GM13977 (cell line): Measurements from ENCODE around the gene NSMF.

Experiments
- DNase-seq: peaks from one replicate; pipeline ENCODE4 v3.0.0; 2012; ENCODE audit warnings: low spot score
- CTCF ChIP-seq: IDR thresholded peaks from 2 replicates; pipeline ENCODE4 v1.5.1; 2012; ENCODE audit warnings: mild to moderate bottlenecking, control low read depth; ENCODE audit not compliant: insufficient read depth; ENCODE audit errors: extremely low read depth, missing control alignments
- in situ Hi-C: fragments of 300-500 bp; cut with MboI; formaldehyde crosslinking; loops from one replicate; pipeline ENCODE4 v1.12.0; 2022; ENCODE audit warnings: low sequenced_read_pairs, low pct_unique_long_range_greater_than_20kb, mixed read lengths, inconsistent platforms; ENCODE audit not compliant: unreplicated experiment

NSMF gene

GRCh38 chr9:137479892-137480685 is 21.0 kb upstream of the NSMF start:
- in situ Hi-C loops, result no loop called here
- no peak for DNase-seq
- no peak for TF ChIP-seq CTCF

GRCh38 chr9:137478962-137479861 is 20.1 kb upstream of the NSMF start:
- TF ChIP-seq CTCF, result no peak
- DNase-seq, result no peak
- in situ Hi-C loops, result no loop called here

GRCh38 chr9:137478613-137478961 is 19.5 kb upstream of the NSMF start:
- TF ChIP-seq CTCF, result no peak
- in situ Hi-C loops, result no loop called here
- DNase-seq, result no peak

GRCh38 chr9:137477778-137478612 is 18.9 kb upstream of the NSMF start:
- TF ChIP-seq CTCF, result no peak
- no peak for DNase-seq
- in situ Hi-C loops, result no loop called here

GRCh38 chr9:137476856-137477255 is 17.7 kb upstream of the NSMF start:
- in situ Hi-C loops, result no loop called here
- DNase-seq, result no peak
- no peak for TF ChIP-seq CTCF

- no peak for TF ChIP-seq CTCF
- in situ Hi-C loops, result no loop called here
- no peak for DNase-seq
These were observed 16.5 kb upstream of the NSMF start for GRCh38 chr9:137475666-137476065.
